Body of pancreas (tissue), 4 donors: Measurements from ENCODE around the gene PEAR1.

Experiments
- POLR2A ChIP-seq, 3 donors: fragments of 450-650 bp; IDR thresholded peaks; one replicate each; pipeline ENCODE4 v1.6.1; 2016; ENCODE audit warnings: antibody characterized with exemption in 3 of 3, mild to moderate bottlenecking in 2 of 3
- TF ChIP-seq, protein P1 (sequence below), 7 experiments: fragments of 450-650 bp in 4 of 7; fragments of 200-600 bp in 3 of 7; sonication (generic) in 3 of 7; IDR thresholded peaks; one replicate each; pipeline ENCODE4 v1.5.1; 2016 to 2019; ENCODE audit warnings: antibody characterized with exemption in 7 of 7

DNA sequence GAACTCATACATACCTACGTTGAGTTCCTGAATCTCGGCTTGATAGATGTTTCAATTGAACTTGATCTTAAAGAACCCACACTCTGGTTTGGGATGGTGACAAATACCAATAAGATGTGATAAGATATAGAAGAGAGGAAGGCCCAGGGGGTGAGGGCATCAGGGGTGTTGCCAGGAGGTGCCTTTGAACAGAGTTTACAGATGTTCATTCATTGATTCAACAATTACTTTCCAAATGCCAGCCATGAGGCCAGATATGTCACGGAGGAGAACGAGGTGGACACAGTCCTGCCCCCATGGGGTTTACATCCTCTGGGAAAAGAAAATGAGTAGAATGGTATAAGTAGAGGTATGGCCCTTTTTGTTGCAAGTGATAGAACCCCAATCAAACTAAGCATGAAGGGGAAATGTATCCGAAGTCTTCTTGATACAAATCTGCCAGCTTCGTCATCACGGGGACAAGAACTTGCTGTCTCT lies 27.6 kb downstream of the PEAR1 start:
- TF ChIP-seq, protein P1, sequence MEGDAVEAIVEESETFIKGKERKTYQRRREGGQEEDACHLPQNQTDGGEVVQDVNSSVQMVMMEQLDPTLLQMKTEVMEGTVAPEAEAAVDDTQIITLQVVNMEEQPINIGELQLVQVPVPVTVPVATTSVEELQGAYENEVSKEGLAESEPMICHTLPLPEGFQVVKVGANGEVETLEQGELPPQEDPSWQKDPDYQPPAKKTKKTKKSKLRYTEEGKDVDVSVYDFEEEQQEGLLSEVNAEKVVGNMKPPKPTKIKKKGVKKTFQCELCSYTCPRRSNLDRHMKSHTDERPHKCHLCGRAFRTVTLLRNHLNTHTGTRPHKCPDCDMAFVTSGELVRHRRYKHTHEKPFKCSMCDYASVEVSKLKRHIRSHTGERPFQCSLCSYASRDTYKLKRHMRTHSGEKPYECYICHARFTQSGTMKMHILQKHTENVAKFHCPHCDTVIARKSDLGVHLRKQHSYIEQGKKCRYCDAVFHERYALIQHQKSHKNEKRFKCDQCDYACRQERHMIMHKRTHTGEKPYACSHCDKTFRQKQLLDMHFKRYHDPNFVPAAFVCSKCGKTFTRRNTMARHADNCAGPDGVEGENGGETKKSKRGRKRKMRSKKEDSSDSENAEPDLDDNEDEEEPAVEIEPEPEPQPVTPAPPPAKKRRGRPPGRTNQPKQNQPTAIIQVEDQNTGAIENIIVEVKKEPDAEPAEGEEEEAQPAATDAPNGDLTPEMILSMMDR (IDR thresholded peaks at IDR 0.05): no peak
- no peak for TF ChIP-seq POLR2A (IDR thresholded peaks at IDR 0.05)
